ENCODE measurements around the gene GAGE10.
"Not testable (repeated sequence)": the region's sequence is repeated elsewhere in the genome, so short reads cannot be mapped to it uniquely, and the experiment has no call there.

GAGE10 gene

DNA sequence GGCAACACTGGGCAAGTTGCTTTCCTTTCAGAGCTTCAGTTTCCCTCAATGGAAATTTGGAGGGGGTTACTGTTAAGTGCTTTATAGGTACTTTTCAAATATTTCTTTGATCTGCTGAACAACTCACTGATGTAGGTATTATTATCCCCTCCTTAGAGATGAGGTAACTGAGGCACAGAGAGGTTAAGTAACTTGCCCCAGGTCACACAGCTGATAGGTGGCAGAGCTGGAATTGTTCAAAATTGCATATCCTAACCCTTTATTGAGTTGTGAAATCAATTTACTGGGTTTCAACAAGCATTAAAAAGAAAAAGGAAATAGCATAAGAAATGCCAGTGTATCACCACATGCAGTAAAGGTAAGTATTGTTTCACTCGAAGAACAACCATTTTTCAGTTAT is 27.2 kb upstream of the GAGE10 start:
- no peak for DNase-seq

DNA sequence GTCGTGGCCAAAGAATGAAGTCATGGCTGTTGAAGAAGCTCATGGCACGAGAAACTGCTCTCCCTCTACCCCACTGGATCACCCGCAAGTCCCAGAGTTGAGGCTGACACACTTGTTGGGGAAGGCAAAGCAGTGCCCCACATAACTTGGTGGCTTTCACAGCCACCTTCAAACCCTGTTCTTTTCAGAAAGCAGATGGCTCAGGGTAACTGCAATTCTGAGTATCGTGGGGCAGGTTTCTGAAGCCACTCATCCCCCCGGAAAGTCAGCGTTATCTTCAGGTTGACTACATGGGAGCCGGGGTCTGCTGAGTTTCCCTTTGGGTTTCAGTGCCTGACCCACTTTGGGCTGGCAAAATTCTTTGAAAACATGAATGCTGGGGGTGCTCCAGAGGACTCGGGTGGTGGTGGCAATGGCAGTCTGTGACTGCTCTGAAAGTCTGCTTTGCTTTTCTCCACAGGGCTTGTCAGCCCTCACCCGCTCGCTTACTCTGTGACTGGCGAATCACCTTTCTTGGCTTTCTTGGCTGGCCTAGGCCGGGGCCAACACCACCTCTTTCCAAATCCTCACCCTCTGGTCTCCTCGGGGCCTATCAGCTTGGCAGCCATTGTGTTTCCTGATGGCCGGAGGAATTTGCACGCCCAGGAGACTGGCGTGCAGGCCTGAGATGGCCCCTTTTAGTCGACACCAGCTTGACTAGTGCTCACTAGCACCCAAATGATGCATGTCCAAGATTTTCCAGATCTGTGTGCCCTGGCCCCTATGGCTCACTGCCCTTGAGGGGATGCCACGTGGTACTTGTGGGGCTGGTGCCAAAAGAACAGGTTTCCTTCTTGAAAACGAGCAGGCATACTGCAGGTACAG is 26.5 kb upstream of the GAGE10 start:
- DNase-seq = no peak

DNA sequence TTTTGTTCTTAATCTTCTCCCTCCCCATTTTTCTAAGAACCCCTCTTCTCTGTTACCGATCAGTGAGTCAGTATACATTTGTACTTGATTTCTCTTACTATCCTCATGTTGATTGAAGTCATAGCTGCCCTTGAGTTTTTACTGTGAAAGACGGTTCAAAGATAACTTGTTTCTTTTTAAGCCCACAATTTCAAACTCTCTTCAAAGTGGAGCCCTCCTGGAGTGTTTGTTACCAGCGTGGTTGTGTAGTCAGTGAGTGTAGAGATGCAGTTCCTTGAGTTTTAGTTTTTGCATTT is 26.0 kb upstream of the GAGE10 start:
- no peak for DNase-seq

GRCh38 chrX:49278081-49278480 is 25.4 kb upstream of the GAGE10 start:
- no peak for DNase-seq

GRCh38 chrX:49282647-49283011 is 20.8 kb upstream of the GAGE10 start:
- peak in 3 of 56 donors; percentile 1 to 20 (median 3) for DNase-seq

- DNase-seq = no peak
Observed at GRCh38 chrX:49284212-49284611, 19.2 kb upstream of the GAGE10 start.

GRCh38 chrX:49286136-49286535 is 17.3 kb upstream of the GAGE10 start:
- DNase-seq = no peak

- no peak for DNase-seq
Observed at GRCh38 chrX:49286581-49286980, 16.9 kb upstream of the GAGE10 start.

GRCh38 chrX:49287665-49288064 is 15.8 kb upstream of the GAGE10 start:
- no peak for DNase-seq

DNA sequence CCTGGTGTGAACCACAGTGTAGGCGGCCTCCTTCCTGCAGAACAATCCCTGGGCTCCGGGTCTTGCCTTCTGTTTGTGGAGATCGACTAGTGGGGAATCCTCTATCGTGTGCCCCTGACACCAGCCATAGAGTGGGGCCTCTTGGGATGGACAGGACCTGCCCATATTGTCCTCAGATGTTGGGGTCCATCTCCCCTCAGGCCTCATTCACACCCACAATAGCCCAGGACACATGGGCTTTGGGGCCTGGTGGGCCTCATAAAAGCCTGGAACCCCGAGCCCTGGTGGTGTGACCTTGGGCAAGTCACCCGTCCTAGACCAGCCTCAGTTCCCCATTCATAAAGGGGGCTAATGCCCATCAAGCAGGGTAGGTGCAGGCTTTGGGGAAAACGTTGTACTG is 13.2 kb upstream of the GAGE10 start:
- no peak for DNase-seq

GRCh38 chrX:49291615-49292337 is 11.7 kb upstream of the GAGE10 start:
- DNase-seq = peak in 23 of 56 donors; percentile 4 to 68 (median 11)

GRCh38 chrX:49292400-49293362 is 10.8 kb upstream of the GAGE10 start:
- DNase-seq = no peak

GRCh38 chrX:49299293-49299692 is 4.2 kb upstream of the GAGE10 start:
- DNase-seq = not testable (repeated sequence)

DNA sequence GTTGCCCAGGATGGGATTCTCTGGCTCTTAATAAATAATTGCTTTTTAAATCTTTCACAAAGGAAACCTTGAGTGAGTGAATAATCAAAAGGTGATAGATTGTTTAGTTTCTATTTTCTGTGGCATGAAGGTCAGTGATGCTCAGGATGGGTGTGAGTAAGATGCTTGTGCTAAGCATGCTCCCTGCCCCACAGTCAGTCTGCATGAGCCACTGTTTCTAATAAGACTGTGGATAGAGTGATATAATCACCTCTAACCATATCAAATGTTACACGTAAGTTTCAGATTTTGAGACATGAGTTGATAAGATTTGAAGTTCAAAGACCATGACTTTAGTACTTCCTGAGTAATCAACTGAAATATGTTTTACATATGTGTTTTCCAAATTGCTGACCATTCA is 2.7 kb upstream of the GAGE10 start:
- no peak for DNase-seq

GRCh38 chrX:49307775-49308174 is 4.3 kb downstream of the GAGE10 start:
- not testable (repeated sequence) for DNase-seq

GRCh38 chrX:49308604-49309269 is 5.3 kb downstream of the GAGE10 start:
- peak in 5 of 56 donors; percentile 0 to 11 (median 2) for DNase-seq

- no peak for DNase-seq
Observed at GRCh38 chrX:49309401-49309981, 6.0 kb downstream of the GAGE10 start.

GRCh38 chrX:49310371-49310770 is 6.9 kb downstream of the GAGE10 start:
- DNase-seq = no peak

DNA sequence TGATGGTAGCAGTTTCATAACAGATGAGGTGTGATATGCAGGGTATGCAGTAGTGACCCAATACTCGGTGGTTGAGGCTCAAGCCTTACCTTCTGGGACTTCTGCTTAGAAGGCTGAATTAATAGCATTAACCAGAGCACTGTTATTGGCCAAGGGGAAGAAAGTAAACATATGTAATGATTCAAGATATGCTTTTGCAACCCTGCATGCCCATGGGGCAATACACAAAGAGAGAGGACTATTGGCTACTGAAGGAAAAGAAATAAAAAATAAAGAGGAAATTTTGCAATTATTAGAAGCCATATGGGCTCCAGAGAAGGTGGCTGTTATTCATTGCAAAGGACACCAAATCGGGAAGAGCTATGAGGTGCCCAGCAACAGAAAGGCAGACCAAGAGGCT is 8.7 kb downstream of the GAGE10 start:
- DNase-seq = no peak

DNA sequence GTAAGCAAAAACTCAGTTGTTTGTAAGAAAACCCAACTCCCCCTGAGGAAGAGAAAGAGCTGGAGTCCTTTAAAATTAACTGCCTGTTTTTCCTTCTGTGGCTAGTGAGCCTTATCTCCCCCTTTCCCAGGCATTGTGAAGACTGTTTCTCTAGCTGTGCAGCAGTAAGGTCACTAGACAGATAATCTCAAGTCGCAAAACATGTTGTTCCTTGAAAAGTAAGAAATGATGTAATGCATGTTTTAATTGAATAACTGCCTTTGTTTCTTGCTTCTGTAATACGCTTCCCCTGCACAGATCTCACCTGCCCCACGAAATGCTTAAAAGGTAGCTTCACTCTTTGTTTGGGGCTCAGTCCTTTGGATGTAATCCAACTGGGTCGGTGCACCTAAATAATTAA is 12.6 kb downstream of the GAGE10 start:
- DNase-seq = no peak

GRCh38 chrX:49321737-49322136 is 18.3 kb downstream of the GAGE10 start, which contains the start of gene GAGE12J:
Gene GAGE12J (plus strand): TSS chrX:49322037. CDS start chrX:49323194, 1,157 bp downstream.
- DNase-seq = not testable (repeated sequence)

All from nucleus accumbens (tissue), 56 donors.